Fibroblast of skin of left biceps (primary cell): ENCODE data around the gene TNIK.

ENCODE experiments used
- DNase-seq, 2 experiments: peaks; one replicate each; pipeline ENCODE4 v3.0.0-alpha.2; 2013; ENCODE audit warnings: low read depth in 2 of 2

Gene TNIK

GRCh38 chr3:171340434-171340833, 119.8 kb downstream of the TNIK start:
- DNase-seq = no peak

- no peak for DNase-seq
Observed at GRCh38 chr3:171339598-171339997, 120.6 kb downstream of the TNIK start.

- DNase-seq = no peak
Observed at GRCh38 chr3:171336406-171336805, 123.8 kb downstream of the TNIK start.

- no peak for DNase-seq
Observed at GRCh38 chr3:171335559-171335958, 124.6 kb downstream of the TNIK start.

- DNase-seq = no peak
Observed at GRCh38 chr3:171334465-171334811, 125.8 kb downstream of the TNIK start.

- DNase-seq = no peak
Observed at GRCh38 chr3:171333784-171334464, 126.3 kb downstream of the TNIK start.

GRCh38 chr3:171330938-171331337, 129.3 kb downstream of the TNIK start:
- no peak for DNase-seq

- no peak for DNase-seq
Observed at GRCh38 chr3:171329746-171330145, 130.5 kb downstream of the TNIK start.

- DNase-seq = no peak
Observed at GRCh38 chr3:171328419-171329082, 131.7 kb downstream of the TNIK start.

- DNase-seq = no peak
Observed at GRCh38 chr3:171327441-171328174, 132.6 kb downstream of the TNIK start.

GRCh38 chr3:171326717-171327440, 133.3 kb downstream of the TNIK start:
- DNase-seq = no peak

- DNase-seq = no peak
Observed at GRCh38 chr3:171323938-171324536, 136.2 kb downstream of the TNIK start.

- DNase-seq = no peak
Observed at GRCh38 chr3:171321559-171322360, 138.4 kb downstream of the TNIK start.

- no peak for DNase-seq
Observed at GRCh38 chr3:171320750-171321558, 139.3 kb downstream of the TNIK start.

- DNase-seq = no peak
Observed at GRCh38 chr3:171317171-171317570, 143.0 kb downstream of the TNIK start.

GRCh38 chr3:171315919-171316318, 144.3 kb downstream of the TNIK start:
- no peak for DNase-seq

GRCh38 chr3:171315101-171315500, 145.1 kb downstream of the TNIK start:
- no peak for DNase-seq

- no peak for DNase-seq
Observed at GRCh38 chr3:171314341-171314740, 145.9 kb downstream of the TNIK start.

- DNase-seq = no peak
Observed at GRCh38 chr3:171313702-171314101, 146.5 kb downstream of the TNIK start.

GRCh38 chr3:171312741-171313140, 147.5 kb downstream of the TNIK start:
- DNase-seq = no peak
